Measurements from ENCODE around the gene MAN1A1. TPM values are rescaled to one million over a fixed set of nuclear protein-coding genes. Genes with fewer than 3 reads are reported as not detected.
A peak's percentile ranks its signal among the peaks of the same experiment; 100 is the strongest.

Gene MAN1A1
- total RNA-seq, 3 donors from 2014 or later = 45.1 to 74.2 (median 66.4) TPM

DNA sequence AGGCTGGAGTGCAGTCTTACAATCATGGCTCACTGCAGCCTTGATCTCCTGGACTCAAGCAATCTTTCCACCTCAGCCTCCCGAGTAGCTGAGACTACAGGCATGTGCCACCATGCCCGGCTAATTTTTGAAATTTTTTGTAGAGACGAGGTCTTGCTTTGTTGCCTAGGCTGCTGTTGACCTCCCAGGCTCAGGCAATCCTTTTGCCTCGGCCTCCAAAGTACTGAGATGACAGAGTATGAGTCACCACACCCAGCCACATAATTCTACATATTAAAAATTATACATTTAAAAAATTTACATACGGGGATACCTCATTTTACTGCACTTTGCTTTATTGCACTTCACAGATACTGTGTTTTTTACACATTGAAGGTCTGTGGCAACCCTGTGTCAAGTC is 115.1 kb downstream of the MAN1A1 start:
- Histone ChIP-seq H3K9me3 (peaks cover 4% of the 10 kb centered on the region), H3K4me3 (no peak overlapping the region), H3K4me1 (ENCODE audit: low read depth) (no peaks in the 10 kb centered on the region), H3K36me3 (ENCODE audit: low read depth) (no peaks in the 10 kb centered on the region)
- TF ChIP-seq, protein P1, sequence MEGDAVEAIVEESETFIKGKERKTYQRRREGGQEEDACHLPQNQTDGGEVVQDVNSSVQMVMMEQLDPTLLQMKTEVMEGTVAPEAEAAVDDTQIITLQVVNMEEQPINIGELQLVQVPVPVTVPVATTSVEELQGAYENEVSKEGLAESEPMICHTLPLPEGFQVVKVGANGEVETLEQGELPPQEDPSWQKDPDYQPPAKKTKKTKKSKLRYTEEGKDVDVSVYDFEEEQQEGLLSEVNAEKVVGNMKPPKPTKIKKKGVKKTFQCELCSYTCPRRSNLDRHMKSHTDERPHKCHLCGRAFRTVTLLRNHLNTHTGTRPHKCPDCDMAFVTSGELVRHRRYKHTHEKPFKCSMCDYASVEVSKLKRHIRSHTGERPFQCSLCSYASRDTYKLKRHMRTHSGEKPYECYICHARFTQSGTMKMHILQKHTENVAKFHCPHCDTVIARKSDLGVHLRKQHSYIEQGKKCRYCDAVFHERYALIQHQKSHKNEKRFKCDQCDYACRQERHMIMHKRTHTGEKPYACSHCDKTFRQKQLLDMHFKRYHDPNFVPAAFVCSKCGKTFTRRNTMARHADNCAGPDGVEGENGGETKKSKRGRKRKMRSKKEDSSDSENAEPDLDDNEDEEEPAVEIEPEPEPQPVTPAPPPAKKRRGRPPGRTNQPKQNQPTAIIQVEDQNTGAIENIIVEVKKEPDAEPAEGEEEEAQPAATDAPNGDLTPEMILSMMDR (IDR thresholded peaks at IDR 0.05) = no peak
- DNase-seq = no peak
- ATAC-seq = no peak
- intact Hi-C loops (cut with DNase I, micrococcal nuclease) = no loop called here

DNA sequence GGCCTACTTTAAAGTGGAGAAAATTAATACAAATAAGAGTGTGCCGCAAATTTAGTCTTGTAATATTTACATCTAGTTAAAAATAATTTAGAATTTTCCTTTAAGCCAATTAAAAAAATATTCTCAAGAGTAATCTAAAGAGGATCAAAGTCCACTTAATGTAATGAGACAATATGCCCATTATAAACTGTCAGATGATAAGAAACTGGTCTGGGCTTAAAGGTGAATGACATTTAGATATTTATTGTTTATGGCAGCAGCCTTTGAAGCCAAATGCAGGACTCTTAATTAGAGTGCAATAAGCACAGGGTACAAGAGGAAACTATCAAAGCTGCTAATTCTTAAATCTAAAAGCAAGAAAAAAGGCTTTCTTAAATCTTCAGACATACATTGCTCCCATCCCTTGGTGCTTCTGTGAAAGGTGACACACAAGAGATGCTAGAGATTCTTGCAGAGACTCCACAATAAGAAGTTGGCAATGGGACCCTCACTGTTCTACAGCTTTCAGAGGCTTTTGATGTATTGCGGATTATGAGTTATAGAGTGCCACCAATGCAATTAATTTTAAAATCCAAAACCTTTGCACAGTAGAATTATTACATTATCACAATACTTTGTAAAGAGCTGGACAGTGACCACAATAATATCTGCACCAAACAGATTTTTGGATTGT is 116.1 kb downstream of the MAN1A1 start:
- TF ChIP-seq, protein P1 (IDR thresholded peaks at IDR 0.05) = no peak
- Histone ChIP-seq H3K36me3 (ENCODE audit: low read depth) (no peaks in the 10 kb centered on the region), H3K9me3 (peaks cover 4% of the 10 kb centered on the region), H3K4me3 (no peak overlapping the region), H3K4me1 (ENCODE audit: low read depth) (no peaks in the 10 kb centered on the region)
- intact Hi-C loops (cut with DNase I, micrococcal nuclease) = no loop called here
- DNase-seq (no peak), ATAC-seq (peak; percentile 27)

DNA sequence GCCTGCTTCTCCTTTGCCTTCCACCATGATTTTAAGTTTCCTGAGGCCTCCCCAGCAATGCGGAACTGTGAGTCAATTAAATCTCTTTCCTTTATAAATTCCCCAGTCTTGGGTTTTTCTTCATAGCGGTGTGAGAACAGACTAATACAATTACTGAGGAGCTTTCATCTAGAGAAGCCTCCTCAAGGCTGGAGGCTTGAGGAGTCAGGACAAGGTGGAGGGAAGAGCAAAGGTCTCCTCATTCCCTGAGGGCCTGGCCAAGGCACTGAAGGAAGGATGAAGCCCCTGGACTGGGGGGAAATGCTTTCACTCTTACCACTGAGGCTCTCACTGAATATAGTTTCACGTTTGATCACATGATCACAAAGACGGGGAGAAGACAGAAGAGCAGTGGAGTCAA is 118.2 kb downstream of the MAN1A1 start:
- DNase-seq (no peak), ATAC-seq (no peak)
- Histone ChIP-seq H3K9me3 (peaks cover 3% of the 10 kb centered on the region), H3K36me3 (ENCODE audit: low read depth) (no peaks in the 10 kb centered on the region), H3K4me1 (ENCODE audit: low read depth) (no peaks in the 10 kb centered on the region), H3K4me3 (no peak overlapping the region)
- intact Hi-C loops (cut with DNase I, micrococcal nuclease) = no loop called here
- TF ChIP-seq, protein P1 (IDR thresholded peaks at IDR 0.05) = no peak

DNA sequence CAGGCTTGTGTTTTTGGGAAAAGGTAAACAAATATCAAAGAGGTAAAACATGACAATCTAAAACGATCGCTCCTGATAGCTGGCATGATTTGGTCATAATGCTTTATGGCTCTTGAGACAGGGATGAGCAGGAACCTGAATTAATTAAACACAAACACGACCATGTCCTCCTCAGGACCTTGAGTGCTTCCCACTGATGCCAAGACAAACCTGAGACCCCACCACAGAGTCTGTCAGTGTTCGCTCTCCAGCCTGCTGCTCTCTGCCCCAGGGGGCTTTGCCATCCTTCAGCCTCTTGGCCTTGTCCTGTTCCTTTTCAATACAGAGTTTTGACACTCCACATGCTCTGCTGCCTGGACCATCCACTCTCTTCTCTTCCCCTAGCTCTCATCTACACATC is 119.4 kb downstream of the MAN1A1 start:
- Histone ChIP-seq H3K9me3 (no peaks in the 10 kb centered on the region), H3K4me3 (no peak overlapping the region), H3K4me1 (ENCODE audit: low read depth) (no peaks in the 10 kb centered on the region), H3K36me3 (ENCODE audit: low read depth) (no peaks in the 10 kb centered on the region)
- intact Hi-C loops (cut with DNase I, micrococcal nuclease) = no loop called here
- no peak for DNase-seq
- no peak for ATAC-seq
- TF ChIP-seq, protein P1 (IDR thresholded peaks at IDR 0.05) = no peak

DNA sequence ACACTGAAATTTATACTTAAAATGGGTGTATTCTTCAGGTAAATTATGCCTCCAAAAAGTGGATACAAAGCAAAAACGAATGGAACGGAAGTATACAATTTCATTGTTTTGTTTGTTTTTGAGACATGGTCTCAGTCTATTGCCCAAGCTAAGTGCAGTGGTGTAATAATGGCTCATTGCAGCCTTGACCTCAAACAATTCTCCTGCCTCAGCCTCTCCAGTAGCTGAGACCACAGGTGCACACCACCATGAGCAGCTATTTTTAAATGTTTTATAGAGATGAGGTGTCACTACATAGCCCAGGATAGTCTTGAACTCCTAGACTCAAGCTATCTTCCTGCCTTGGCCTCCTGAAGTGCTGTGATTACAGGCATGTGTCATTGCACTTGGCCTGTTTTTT is 122.2 kb downstream of the MAN1A1 start:
- Histone ChIP-seq H3K9me3 (no peaks in the 10 kb centered on the region), H3K36me3 (ENCODE audit: low read depth) (no peaks in the 10 kb centered on the region), H3K4me3 (no peak overlapping the region), H3K4me1 (ENCODE audit: low read depth) (no peaks in the 10 kb centered on the region)
- TF ChIP-seq, protein P1 (IDR thresholded peaks at IDR 0.05) = no peak
- no peak for ATAC-seq
- no peak for DNase-seq
- intact Hi-C loops (cut with DNase I, micrococcal nuclease) = no loop called here

DNA sequence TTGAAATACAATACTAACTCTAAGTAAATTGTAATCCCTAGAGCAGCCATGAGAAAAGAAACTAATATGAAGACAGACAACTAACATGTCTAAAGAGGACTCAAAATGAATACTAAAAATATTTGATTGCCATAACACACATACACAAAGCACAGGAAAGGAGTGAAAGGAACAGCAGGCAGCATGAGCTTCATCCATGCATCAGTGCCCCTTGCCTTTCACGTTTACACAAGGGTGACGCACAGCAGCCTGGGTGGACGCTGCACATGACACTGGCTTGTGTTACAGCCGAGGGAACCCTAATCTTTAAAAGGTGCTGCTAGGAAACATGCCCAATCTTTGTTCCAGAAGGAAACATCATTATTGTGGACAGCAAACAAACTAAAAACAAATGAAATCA is 123.5 kb downstream of the MAN1A1 start:
- DNase-seq = no peak
- intact Hi-C loops (cut with DNase I, micrococcal nuclease) = no loop called here
- Histone ChIP-seq H3K9me3 (no peaks in the 10 kb centered on the region), H3K4me3 (no peak overlapping the region), H3K36me3 (ENCODE audit: low read depth) (no peaks in the 10 kb centered on the region), H3K4me1 (ENCODE audit: low read depth) (no peaks in the 10 kb centered on the region)
- TF ChIP-seq, protein P1 (IDR thresholded peaks at IDR 0.05) = no peak
- no peak for ATAC-seq

All from mucosa of descending colon (tissue), 3 donors.